IPS-NIHi11 (cell line): Measurements from ENCODE around the gene SIK1.
"Not testable (repeated sequence)": the region's sequence is repeated elsewhere in the genome, so short reads cannot be mapped to it uniquely, and the experiment has no call there.

Experiments
- DNase-seq: peaks from one replicate; pipeline ENCODE4 v3.0.0; 2012; ENCODE audit warnings: mixed read lengths, low spot score

SIK1 gene

DNA sequence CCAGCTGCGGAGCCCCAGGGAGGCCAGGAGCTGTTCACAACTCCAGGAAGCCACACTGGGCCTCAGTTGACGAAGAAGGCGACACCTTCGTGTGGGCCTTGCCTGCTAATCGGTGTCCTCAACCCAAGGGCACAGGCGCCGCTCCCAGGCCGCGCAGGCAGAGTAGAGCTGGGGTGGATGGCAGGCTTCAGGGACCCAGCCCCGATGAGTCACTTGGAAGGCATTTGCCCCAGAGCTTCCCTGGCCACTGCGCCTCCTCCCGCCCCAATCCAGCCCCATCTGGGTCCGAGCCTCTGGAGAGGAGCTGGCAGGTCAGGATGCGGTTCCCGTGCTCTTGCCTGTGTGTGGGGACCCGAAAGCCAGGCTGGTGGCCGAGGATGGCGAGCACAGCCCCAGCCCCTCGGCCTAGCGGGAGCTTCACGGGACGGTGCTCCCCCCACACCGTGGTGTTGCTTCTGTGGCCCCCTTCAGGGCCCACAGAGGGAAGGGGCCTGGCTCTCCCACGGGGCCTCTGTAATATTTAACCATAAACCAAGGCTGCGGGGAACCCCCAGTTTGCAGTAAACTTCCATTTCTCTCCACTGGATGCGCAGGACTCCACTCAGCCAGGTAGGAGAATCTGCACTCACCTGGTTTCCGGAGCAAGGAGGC is 30.0 kb downstream of the SIK1 start:
- not testable (repeated sequence) for DNase-seq

DNA sequence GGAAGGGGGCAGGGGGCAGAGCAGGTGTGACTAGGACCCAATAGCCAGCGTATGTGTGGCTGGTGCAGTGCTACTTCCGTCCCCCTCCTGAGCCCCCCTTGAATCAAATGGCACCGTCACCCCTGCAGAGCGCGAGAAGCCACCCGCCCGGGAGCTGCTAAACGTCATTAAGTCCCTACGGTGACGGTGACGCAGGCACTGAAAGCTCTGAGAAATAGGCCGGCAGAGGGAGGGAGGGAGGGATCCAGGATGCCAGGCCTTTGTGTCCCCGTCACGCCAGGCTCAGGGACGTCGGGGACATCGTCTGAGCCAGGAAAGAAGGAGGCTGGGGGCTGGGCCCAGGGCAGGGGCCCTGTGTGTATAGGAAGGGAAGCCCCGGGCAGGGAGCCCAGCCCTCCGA is 43.6 kb downstream of the SIK1 start:
- not testable (repeated sequence) for DNase-seq

DNA sequence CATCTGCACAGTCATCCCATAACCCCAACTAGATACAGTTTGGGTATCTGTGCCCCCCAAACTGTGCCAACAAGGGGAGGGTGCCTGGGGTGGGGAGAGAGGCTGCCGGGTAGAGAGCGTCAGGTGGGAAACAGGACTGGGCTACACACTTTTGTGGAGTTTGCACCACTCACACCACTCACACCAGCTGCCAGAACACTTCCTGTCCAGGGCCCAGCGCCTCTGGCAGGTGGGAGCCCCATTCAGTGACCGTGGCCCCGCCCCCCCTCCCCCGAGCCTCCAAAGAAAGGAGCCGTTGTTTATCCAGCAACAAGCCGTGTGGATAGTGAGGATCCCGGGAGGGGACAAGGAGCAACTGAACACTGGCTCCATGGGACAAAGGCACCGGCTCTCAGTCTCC is 44.0 kb downstream of the SIK1 start:
- not testable (repeated sequence) for DNase-seq

DNA sequence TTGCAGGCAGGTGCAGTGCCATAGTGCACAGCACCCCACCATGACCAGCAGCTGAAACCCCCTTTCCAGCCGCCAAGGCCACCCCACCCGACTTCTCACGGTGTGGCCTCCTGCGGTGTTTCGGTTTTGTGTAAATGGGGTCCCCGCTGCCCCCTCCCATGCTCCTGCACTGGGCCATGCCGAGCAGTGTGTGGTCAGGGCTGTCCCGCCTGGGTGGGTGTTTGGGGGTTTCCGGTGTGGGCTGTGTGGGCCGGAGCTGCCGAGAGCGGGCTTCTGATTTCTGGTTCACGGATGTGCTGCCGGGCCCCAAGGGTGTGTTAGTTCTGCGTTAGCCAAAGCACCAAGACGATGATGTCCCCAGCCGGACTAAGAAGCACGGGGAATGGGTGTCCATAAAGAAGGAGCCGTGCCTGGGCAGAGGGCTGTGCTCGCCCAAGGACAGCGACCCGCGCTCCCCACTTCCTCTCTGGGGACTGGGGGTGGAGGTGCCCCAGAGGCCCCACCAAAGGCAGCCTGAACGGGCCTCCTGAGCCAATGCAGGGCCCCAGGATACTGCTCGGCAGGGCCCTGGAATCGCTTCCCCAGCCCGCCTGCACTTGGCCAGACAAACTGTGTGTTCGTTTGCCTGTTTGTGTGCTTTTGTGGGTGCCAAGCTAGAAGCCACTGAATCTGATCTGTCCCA is 45.9 kb downstream of the SIK1 start:
- not testable (repeated sequence) for DNase-seq

DNA sequence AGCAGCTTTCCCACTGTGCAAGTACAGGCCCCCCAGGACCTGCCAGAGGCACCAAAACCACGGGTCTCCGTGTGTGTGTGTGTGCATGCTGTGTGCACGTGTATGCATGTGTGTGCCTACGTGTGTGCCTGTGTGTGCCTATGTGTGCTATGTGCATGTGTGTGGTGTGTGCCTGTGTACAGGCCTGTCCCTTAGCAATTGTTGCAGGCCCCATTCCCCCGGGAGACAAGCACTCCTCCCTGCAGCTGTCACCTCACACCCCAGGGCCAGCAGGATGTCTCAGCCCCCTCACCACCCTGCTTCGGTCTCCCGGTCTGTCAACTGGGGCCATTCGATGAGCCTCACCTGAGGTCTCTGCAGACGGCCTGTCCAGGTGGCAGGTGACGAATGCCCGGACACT is 46.6 kb downstream of the SIK1 start:
- not testable (repeated sequence) for DNase-seq

DNA sequence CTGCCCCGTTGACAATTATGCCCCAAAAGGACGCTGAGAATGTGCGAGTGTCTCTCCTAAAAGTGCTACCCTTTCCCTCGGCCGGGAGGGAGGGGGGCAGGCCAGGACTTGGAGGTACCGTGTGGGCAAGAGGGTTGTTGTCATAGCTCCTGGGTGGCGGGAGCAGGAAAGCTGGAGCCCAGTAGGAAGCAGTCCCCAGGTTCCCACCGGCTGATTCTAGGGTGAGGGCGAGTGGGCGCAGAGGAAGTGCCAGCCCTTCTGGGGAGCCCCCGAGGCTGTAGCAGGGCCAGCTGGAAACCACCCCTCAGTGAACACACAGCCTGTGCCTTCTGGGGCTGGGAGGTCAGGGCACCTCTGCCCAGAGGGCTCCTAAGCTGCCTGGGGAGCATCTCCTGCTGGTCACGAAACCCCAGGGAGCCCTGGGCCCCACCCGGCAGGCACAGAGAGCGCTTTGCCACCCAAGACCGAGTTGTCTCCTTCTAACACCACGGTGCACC is 47.3 kb downstream of the SIK1 start:
- not testable (repeated sequence) for DNase-seq

DNA sequence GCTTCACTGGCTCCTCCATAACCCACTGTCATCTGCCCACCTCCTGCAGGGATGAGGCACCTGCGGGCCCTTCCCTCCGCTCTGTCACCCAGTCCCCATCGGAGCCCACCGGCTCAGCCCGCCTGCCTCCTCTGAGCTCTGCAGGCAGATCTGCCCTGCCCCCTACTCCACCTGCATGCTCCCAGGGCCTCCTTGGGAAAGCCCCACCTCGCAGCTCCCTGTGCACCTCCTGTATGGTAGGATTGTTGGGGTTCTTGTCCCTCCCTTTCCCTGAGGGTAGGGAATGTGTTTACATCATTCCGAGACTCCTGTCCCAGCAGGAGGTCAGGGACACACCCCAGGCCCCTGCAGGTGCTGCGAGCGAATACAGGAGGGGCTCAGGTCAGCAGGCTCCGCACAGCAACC is 50.5 kb downstream of the SIK1 start:
- DNase-seq, result no peak

DNA sequence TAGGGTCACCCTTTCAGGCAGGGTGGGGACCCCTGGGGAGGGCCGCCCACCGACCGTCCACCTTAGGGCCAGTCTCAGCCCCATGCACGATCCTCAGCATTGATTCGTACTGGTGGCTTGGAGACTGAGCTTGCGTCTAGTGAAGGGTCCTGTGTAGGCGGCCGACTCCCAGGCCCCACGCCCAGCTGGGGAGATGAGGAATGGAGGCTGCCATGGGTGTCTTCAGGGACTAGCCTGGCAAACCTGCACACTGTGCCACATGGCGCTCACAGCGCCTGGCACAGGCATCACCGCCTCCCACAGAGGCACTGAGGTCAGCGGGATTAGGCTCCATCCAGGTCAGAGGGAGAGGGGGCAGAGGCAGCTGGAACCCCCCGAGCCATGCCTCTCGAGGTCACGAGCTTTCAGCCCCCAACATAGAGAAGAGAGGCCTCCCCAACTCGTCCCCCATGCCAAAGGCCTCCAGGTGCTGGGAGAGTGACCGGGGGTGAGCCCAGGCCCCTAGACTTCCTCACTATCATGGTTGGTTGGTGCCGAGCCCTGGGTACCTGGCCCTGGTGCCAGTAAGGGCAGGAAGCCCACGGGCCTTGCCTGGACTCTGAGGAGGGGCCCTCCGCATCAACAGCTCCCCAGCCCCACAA is 51.0 kb downstream of the SIK1 start:
- DNase-seq, result no peak

DNA sequence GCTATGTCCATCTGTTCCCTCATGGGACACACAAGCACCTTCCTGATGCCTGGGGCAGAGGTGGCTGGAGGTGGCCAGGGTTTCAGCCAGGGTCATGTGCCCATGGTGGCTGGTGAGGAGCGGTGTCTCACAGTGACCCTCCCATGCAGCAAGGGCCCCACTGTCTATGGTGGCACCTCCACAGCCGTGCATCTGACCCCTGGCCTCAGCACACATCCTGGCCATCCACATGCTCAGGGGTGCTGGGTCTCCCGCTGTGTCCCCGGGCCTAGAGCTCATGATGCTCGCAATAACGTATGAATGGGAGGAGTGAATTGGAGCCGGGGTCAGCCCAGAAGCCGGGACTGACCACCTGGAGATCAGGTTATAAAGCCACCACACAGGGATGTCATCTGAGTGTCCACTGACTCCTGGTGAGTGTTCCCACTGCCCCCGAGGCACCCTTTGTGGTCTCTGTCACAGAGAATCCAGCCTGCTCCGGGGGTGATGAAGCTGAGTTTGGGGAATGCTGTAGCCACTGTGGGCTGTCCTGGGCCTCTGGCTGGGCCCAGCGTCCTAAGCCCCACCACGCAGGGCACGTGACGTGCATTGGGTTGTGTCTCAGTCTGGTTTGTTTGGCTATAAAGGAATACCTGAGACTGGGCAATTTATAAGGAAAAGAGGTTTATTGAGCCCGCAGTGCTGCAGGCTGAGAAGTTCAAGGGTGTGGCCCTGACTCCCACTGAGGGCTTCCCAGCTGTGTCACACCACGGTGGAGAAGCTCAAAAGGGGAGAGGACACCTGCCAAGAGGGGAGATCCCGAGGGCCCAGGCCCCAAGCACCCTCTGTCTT is 51.7 kb downstream of the SIK1 start:
- no peak for DNase-seq

DNA sequence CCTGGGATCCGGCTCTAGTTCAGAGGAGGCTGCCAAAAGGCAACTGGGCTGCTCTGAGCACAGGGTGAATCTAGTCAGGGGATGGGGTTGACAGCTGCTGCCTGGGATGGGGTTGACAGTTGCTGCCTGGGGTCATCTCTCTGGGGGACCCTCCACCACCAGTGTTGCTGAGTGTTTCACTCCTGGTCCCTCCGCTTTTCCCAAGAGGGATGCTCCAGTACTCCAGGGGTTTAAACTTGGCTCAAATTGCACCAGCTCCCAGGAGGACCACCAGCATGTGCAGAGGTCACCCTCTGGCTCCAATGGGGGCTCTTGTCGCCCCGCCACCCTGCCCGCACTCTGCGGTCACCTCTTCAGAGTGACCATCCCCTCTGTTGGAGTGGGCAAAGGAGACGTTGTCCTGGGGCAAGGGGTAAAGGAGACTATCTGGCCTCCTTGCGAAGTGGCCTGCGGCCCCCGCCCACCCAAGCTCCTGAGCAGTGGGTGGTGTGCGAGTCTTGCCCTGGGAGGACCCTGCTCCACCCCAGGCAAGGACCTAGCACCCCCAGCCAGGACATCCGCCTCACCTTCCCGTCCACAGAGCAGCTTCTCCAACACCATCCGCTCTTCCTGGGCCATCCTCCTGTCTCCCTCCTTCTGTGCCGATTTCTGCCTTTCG is 52.6 kb downstream of the SIK1 start:
- DNase-seq, result no peak

DNA sequence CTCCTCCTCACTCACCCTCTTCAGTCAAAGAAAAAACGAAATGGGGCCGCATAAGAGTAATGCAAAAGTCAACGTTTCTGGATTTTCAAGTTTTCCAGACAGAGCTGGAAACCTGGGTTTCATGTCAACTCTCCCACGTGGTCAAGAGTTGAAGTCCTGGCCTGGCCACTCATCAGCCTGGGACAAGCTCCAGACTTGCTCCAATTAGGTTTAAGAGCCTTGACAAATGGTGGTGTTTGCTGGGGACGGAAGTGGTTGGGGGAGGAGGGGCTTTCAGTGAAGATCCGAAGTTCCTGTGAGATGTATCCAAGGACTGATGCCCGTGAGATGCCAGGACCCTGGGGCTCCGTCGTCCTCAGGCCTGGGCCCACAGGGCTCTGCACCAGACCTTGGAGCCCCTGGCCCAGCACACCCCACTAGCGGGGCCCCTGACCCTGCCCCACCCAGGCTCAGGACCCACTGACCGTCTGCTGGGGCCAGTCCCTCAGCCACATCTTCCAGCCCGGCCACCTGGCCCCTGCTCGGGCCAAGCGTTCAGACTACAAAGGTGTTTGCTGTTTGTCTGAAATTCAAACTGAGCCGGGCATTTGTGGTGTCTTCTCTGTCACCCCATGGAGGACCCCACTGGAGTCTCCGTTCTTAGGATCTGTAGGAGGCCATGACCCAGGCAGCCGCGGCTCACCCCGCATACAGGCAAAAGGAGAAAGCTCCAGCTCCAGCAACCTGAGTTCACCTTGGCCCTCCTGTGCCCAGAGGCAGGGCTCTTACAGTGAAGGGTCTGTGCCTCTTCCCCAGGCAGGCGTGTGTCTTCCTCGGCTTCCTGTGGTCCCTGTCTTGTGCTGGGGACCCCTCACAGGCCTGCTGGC is 53.3 kb downstream of the SIK1 start:
- no peak for DNase-seq

DNA sequence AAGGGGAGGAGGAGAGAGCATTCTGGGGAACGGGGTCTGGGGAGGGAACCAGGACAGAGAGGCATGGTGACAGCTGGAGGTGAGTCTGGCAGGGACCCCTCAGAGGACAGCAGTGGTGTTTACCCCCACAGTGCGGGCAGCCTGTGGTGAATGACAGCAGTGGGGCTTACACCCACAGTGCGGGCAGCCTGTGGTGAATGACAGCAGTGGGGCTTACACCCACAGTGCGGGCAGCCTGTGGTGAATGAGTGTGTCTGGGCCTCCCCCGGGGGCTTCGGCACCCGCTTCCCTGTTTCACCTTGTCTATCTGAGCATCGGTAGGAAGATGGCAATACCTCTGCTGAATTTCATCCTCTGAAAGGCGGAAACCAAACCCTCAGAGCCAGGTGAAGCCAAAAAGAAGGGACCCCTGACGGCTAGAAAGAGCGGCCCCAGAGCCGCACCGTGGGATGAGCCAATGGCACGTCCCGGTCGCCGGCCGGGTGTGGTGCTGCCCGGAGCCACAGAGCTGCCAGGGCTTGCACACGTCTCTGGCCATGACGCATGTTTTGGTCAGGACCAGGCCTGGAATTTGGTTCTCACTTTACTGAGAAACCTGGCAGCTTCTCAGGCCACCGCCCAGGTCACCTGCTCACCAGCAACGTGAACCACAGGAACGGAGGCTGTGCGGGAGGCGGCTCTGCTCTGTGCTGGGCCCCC is 54.1 kb downstream of the SIK1 start:
- DNase-seq, result no peak

DNA sequence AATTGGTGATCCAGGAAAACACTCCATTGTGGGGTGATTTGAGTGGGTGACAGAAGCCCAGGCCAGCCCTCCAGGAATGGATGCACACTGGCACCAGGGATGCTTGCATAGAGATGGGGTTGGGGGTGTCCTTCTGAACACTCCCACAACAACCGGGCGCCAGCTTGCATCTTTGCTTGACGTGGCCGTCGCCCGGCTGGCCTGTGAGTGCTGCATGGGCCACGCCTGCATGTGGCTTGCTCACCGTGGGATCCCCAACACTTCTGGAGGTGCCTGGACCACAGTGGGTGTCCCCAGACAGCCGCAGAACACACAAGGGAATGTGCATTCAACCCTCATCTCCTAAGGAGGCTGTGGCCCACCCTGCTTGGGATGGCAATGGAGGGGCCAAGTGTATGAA is 55.1 kb downstream of the SIK1 start:
- no peak for DNase-seq

DNA sequence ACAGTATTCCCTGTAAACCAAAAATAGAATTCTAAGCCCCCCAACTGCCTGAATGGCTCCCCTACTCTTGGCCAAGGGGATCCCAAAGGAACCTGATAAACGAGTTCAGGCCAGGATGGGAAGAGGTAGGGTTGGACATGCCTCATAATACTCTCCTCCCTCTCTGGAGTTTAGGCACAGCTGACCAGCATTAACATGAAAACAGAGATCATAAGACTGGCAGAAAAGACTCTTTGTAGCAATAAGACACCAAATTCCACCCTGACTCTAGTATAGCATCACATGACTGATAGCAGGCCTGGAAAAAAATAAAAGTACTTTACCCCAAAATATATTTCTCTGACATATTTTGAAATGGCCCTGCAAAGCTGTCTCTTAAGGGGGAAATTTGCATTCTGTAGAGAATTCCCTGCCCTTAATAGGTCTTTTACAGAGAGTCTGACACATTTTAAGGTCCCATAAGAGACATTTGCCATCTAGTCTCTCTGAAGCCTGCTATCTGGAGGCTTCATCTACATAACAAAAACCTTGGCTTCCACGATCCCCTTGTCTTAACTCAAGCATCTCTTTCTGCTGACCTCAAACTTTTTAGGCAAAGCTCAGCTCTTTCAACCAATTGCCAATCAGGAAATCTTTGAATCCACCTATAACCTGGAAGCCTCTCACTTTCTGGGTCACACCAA is 55.9 kb downstream of the SIK1 start:
- DNase-seq, result no peak

DNA sequence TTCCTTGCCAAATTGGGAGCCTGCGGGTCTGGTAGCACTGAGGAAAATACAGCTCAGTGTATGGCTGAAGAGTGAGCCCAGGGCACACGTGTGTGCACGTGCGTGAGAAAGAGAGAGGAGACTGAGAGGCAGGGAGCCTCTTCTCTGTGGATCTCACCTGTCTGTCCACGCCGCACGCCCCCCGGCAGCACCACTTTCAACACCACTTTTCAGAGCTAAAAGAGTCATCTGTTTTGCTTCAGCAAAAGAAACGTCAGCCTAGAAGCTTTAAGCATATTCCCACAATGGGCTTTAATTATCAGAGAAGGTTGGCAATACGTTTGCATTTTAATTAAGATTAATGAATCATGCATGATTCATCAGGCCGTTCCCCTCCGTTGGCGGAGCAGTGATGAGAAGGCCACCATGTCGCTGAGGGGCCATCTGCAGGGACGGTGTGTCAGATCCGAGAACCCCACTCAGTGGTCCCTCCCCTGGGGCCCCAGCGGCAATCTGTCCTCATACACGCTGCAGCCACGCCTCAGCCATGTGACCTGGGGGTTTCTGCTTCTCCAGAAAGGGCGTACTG is 56.8 kb downstream of the SIK1 start:
- DNase-seq, result no peak

DNA sequence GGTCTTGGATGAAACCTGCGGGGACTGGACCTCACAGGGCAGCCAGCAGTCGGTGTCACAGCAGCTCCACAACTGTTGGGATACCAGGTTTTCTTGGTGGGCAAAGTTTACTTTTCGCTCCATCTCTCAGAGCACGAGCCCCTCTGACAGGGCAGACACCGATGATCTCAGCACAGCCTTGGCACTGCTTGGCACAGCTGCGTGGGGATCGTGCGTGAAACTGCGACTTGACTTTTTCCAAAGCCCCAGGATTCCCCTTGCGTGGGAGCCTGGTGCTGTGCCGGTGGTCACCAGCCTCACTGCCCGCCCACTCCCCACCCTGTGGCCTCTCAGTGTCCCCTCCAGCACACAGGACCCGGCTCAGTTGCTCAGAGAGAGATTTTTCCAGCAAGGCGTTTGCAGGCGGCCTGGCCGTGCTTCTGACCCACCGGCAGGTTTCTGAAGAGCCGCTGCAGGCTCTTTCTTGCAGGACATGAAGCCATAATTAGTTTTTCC is 57.3 kb downstream of the SIK1 start:
- no peak for DNase-seq

DNA sequence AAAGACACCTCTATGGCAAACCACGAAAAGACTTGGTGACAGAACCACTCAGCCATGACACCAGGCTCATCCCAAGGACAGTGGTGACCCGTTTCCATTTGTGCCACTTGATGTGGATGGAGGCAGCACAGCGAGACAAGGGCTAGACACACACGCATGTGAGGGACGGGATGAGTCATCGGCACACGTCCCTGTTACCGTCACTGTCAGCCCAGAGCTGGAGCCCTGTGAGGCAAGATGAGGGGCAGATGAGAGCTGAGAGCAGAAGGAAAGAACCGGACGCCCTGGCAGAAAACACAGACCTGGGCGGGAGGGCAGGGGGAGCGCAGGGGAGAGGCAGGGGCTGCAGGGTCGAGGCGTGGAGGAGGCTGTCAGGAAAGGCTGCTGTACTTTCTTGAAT is 57.8 kb downstream of the SIK1 start:
- DNase-seq, result no peak

DNA sequence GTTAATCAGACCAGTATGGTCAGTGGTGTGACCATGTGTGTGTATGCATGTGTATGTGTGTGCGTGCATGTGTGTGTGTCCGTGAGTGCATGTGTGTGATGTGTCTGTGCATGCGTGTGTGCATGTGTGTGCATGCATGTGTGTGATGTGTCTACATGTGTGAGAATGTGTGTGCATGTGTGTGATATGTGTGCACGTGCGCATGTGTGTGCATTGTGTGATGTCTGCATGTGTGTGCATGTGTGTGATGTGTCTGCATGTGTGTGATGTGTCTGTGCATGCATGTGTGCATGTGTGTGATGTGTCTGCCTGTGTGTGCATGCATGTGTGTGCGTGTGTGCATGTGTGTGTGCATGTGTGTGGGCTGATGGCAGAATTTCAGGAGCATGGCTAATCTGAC is 58.2 kb downstream of the SIK1 start:
- DNase-seq, result no peak

DNA sequence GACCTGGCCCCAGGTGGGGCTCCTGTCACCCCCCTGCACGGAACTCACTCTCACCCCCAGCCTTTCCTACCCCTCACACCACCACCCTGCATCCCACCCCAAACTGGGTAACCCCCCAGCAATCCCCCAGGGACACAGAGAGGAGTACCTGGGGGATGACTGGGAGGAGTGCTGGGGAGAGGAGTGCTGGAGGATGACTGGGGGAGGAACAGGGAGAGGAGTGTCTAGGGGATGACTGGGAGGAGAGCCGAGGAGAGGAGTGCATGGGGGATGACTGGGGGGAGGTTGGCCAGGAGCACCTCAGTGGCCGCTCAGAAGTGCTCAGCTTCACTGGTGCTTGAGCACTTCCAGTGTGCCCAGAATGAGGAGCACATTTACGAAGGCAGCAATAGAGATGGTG is 59.1 kb downstream of the SIK1 start:
- no peak for DNase-seq
